ENCODE results near the gene ZNF575.
A peak's percentile ranks its signal among the peaks of the same experiment; 100 is the strongest.
"Not testable (repeated sequence)": the region's sequence is repeated elsewhere in the genome, so short reads cannot be mapped to it uniquely, and the experiment has no call there.

Gene ZNF575

DNA sequence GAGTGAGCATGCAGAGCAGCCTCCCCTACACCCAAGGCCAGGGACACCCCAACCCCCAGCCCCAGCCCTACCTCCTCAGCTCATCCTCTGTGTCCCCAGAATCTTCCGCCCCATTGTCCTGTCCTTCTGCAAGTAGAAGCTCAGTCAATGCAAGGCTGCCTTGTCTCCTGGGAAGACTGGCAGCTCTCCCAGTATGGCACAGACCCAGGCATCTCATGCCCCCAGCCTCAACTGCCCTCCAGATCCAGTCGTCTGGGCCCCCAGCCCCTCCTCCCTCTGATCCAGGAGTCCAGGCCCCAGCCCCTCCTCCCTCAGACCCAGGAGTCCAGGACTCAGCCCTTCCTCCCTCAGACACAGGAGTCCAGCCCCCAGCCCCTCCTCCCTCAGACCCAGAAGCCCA, 13.0 kb downstream of the ZNF575 start:
- DNase-seq = no peak

DNA sequence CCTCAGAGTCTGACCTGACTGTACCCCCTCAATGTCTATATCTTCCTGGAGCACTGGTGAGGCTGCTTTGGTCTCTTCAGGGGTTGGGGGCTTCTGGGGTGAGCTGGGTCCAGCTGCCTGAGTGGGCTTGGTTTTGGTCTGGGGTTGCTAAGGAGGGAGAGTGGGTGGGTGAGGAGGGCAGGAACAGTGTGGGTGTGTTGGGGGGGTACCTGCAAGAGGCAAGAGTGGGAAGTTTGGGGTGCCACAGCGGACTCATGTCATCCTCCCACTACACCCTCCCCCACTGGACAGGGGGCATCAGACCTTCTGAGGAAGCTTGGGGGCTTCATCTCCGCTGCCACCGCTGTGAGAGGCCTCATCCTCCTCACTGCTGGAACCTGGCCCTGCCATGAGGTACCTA, 13.6 kb downstream of the ZNF575 start:
- DNase-seq = no peak

- DNase-seq = not testable (repeated sequence)
These were observed 14.9 kb downstream of the ZNF575 start for GRCh38 chr19:43547926-43548325.

DNA sequence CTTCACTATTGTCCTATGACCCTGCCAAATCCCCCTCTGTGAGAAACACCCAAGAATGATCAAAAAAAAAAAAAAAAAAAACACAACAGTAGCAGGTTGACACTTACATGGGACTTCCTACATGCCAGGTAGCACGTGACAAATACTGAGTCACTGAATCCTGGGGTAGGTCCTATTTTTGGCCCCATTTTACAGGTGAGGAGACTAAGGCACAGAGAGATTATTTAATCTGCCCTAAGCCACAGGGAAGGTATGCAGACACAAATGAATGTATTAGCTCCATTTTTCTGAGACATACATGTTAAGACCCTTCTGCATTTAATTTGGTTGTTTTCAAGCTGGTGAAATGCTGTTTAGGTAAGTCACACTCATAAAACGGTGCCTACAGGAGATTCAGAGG, 15.7 kb downstream of the ZNF575 start:
- no peak for DNase-seq

DNA sequence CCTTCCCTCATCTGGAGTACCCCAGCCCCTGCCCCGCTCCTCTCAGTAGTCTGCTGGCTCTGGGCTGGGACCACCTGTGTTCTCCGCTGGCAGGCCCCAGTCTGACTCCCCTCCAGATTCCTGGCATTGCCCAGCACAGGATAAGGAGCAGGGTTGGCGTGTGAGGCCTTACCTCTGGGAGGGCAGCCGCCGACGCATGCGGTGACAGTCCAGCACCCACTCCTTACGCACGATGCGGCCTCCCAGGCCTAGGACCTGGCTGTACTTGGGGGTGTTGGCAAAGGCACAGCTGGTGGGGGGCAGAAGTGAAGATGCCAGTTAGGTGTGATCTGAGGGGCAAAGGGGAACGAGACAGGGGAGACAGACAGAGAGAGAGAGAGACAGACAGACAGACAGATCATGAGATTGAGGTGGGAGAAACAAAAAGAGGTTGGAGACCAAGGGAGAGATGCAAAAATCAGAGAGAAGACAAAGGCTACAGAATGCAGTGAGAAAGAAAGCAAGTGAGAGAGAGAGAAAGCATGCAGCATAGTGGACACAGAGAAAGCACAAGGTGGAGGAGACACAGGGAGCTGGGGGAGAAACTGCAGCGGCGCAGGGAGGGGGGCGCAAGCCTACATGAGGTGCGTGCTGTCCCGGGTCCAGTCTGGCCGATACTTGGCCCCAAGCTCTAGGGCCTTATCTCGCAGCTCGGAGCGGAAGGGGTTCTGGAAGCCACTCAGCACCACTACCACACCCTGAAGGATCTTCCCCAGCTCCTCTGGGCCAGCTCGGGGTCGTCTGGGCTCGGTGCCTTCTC, 18.6 kb downstream of the ZNF575 start:
- DNase-seq = no peak

GRCh38 chr19:43552198-43552450, 19.1 kb downstream of the ZNF575 start:
- DNase-seq = no peak

DNA sequence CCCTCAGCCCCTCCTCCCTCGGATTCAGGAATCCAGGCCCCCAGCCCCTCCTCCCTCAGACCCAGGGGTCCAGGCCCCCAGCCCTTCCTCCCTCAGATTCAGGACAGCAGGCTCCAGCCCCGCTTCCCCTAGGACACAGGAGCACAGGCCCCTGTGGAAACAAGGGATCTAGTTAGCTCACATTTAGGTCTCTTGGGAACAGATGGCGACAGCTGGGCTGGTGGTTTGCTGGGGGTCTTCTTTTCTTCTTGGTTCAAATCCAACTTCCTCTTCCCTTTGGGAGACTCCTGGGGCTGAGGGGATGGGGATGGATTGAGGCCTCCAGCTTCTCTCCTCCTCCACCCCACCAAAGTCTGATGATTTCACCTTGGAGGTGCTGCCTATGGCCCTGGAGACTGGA, 19.6 kb downstream of the ZNF575 start:
- no peak for DNase-seq

- no peak for DNase-seq
These were observed 20.7 kb downstream of the ZNF575 start for GRCh38 chr19:43553656-43554055.

DNA sequence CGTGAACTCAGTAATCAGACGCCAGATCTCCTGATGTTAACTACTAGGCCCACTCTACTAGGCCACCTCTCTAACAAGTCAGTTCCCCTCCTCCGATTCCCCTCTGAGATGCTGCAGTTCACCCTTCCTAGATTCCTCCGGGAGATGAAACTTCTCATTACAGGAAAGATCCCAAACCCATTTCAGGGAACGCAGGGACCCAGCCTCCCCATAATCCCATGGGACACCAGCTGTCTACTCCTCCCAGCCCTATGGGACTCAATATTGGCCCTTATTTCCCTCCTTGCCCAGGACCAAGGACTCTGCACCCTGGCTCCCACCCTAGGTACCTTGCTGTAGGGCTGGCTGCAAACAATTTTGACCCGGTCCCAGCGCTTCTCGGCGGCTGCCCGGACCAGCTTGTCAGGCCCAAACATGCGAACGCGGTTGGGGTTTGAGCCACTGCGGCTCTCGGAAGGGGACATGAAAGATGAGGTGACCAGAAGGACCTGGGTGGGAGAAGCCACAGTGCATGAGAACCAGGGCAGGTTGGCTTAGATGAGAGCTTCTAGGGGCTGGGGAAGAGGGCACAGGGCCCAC, 21.4 kb downstream of the ZNF575 start:
- no peak for DNase-seq

- DNase-seq = peak; percentile 73
These were observed 22.3 kb downstream of the ZNF575 start for GRCh38 chr19:43555185-43555770.

DNA sequence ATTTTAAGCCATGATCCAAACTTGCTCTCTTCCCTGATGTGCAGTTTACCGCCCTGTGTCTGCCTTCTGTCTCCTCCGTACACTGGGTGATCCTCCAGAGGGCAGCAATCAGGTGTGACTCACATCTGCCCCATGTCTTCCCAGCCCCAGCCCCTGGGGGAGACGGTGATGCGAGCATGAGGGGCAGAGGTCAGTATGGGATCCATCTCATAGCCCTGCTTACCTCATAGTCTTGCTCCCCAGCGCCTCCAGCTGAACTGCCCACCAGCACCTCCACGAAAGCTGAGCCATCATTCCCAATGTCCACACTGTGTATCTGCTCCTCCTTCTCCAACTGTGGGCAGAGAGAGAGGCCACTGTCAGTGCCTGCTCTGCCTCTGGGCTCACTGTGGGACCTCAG, 27.7 kb downstream of the ZNF575 start:
- no peak for DNase-seq

DNA sequence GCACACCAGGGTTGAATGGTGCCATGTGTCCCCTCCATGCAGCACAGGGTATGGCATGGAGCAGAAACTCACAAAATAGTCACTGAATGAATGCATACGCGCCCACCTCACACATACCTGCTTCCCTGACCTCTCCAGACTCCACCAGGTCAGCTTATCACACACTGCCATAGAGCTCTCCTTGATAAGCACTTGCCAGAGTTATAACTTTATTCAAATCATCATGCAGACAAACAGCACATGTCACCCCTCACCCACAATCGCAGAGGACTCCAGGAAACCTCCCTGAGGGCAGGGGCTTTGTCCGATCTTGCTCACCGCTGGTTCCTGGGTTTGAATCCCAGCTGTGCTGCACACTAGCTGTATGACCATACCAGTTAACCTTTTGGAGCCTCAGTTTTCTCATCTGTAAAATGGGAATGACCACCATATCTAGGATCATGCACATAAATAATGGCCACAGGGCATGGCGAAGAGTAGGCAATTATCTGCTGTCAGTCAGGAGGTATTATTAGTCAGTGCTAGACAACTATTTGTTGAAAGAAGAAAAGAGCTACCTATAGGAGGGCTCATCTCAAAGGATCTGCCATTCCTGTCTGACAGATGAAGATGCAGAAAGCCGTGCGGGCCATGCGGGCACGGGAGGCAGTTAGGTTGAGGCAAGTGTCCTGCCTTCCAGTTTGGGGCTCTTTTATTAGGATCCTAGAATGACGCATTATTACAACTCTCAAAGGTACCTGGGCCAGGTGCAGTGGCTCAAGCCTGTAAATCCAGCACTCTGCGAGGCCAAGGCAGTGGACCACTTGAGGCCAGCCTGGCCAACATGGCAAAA, 28.4 kb downstream of the ZNF575 start:
- no peak for DNase-seq

- no peak for DNase-seq
These were observed 29.3 kb downstream of the ZNF575 start for GRCh38 chr19:43562226-43562697.

DNA sequence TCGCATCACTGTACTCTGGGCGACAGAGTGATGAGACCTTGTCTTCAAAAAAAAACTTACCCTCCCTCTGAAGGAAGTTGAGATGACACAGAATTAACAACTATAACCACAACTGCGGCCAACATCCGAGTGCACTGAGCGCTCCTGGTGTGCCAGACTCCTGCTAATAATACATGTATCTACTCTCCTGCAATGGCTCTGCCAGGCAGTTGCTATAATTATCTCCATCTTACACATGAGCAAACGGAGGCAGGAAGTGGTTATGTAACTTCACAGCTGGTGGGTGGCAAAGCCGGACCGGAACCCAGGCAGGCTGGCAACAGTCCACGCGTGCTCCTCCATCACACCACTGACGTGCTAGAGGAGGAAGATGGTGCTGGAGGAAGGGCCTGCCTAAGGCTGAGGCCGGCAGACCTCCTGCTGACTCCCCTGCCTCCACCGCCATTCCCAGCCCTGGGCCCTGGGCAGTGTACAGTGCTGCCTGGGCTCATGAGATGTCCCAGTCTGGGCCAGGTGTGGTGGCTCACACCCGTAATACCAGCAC, 29.8 kb downstream of the ZNF575 start:
- peak; percentile 76 for DNase-seq

DNA sequence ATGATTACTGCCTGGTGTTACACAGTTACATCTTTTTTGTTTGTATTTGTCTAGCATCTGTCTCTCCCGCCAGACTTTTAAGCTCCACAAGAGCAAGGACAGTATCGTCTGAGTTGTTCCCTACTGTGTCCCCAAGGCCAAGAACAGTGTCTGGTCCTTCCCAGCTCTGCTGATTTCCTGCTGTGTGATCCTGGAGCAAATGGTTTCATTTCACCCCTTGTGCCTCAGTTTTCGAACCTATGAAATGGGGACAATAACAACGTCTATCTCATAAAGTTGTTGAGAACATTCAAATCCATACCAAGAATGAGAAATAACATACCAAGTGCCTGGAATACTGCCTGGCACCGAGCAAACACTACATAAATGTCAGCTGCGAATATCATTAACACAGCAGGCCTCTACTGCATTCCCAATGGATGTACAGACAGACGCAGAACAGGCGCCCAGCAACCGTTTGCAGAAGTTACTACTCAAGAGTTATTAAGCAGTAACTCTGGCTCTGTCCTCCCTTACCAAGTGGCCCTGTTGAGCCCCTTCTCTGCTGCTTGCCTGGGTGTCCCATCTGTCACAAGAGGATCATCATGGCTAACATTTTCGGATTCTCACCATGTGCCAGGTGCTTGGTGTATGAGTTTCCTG, 30.9 kb downstream of the ZNF575 start:
- no peak for DNase-seq

DNA sequence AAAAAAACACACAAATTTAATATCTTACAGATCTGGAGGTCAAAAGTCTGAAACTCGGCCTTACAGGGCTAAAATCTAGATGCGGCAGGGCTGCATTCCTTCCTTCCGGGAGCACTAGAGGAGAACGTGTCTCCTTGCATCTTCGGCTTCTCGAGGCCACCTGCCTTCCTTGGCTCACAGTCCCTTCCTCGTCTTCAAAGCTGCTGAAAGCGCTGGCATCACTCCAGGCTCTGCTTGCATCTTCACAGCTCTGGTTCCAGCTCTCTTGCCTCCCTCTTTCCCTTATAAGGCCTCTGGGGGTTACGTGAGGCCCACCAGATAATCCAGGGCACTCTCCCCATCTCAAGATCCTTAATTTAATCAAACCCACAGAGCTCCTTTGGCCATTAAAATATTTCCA, 31.8 kb downstream of the ZNF575 start:
- no peak for DNase-seq

DNA sequence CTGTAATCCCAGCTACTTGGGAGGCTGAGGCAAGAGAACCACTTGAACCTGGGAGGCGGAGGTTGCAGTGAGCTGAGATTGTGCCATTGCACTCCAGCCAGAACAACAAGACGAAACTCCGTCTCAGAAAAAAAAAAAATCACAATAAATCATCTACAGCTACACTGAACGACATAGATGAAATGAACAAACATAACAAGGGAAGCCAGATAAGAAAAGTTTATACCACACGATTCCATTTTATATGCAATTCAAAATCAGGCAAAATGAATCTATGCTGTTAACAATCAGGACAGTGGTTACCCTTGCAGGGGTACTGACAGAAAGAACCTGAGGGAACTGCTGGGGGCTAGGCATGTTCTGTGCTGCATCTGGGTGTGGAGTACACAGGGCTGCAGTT, 36.7 kb downstream of the ZNF575 start:
- no peak for DNase-seq

- DNase-seq = no peak
These were observed 37.3 kb downstream of the ZNF575 start for GRCh38 chr19:43570174-43570791.

GRCh38 chr19:43572171-43572588, 39.2 kb downstream of the ZNF575 start:
- DNase-seq = no peak

- no peak for DNase-seq
These were observed 41.6 kb downstream of the ZNF575 start for GRCh38 chr19:43574424-43575155.

GRCh38 chr19:43575156-43575950, 42.4 kb downstream of the ZNF575 start, which contains the start of the genes PINLYP and XRCC1:
Gene PINLYP, plus strand, starts transcription at chr19:43575801. Its CDS starts 1,391 bp downstream, at chr19:43577192.
Gene XRCC1, minus strand, starts transcription at chr19:43575527. Its CDS starts 69 bp downstream, at chr19:43575458.
- DNase-seq = peak; percentile 93
